Measurements from ENCODE around the gene FOXQ1. TPM values are rescaled to one million over a fixed set of nuclear protein-coding genes. Genes with fewer than 3 reads are reported as not detected.

Gene FOXQ1
- total and polyA plus RNA-seq, 10 of the 15 experiments (the other 5 are each of a cell fraction or from before 2014, with no cell fraction given): 0.08 TPM; not detected in 9

DNA sequence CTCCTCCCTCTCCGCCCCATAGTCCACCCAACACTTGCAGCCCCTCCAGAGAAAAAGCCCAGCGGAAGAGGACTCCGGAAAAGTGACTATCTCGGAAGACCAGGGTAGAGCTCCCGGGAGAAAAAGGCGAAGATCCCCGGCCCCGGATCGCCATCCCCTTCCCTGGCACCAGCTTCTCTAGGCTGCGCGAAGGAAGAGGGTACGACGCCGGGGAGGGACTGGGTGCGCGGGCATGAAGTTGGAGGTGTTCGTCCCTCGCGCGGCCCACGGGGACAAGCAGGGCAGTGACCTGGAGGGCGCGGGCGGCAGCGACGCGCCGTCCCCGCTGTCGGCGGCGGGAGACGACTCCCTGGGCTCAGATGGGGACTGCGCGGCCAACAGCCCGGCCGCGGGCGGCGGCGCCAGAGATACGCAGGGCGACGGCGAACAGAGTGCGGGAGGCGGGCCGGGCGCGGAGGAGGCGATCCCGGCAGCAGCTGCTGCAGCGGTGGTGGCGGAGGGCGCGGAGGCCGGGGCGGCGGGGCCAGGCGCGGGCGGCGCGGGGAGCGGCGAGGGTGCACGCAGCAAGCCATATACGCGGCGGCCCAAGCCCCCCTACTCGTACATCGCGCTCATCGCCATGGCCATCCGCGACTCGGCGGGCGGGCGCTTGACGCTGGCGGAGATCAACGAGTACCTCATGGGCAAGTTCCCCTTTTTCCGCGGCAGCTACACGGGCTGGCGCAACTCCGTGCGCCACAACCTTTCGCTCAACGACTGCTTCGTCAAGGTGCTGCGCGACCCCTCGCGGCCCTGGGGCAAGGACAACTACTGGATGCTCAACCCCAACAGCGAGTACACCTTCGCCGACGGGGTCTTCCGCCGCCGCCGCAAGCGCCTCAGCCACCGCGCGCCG, 822 bp downstream of the FOXQ1 start:
- BruUV-seq (replicated peaks): no TSS peak
- Histone ChIP-seq H2AFZ (ENCODE audit: control insufficient read depth, low read depth, low read length) (no peak overlapping the region), H4K20me1 (ENCODE audit: control insufficient read depth, insufficient read depth) (no peaks in the 10 kb centered on the region), H3K4me3 (no peak overlapping the region), H3K9me3 (replicated peaks; ENCODE audit: control insufficient read depth, insufficient read depth, low read length) (no peaks in the 10 kb centered on the region; the same call in 2 of the 3 replicates), H3K9ac (ENCODE audit: control insufficient read depth, insufficient read depth, low read length) (no peak overlapping the region), H3K36me3 (ENCODE audit: control insufficient read depth in 2 of 2, insufficient read depth in 2 of 2, low read length in 1 of 2) (no peaks in the 10 kb centered on the region), H3K79me2 (ENCODE audit: control insufficient read depth, insufficient read depth, low read length) (no peaks in the 10 kb centered on the region), H3K27ac (ENCODE audit: control insufficient read depth, insufficient read depth) (no peak overlapping the region), H3K4me2 (ENCODE audit: control insufficient read depth, insufficient read depth) (no peak overlapping the region), H3K4me1 (ENCODE audit: control insufficient read depth, insufficient read depth, low read length) (no peaks in the 10 kb centered on the region), H3K27me3 (replicated peaks in 1 of 2; ENCODE audit: control insufficient read depth in 2 of 2, insufficient read depth in 2 of 2, low read length in 1 of 2) (peaks cover 5 to 21% of the 10 kb centered on the region in 2 experiments)
- intact Hi-C loops (cut with micrococcal nuclease; ENCODE audit: unreplicated experiment): no loop called here
- RAD21 ChIA-PET (ENCODE audit: unreplicated experiment): no interaction called here
- FAIRE-seq: no peak
- CTCF ChIA-PET: no interaction called here
- ATAC-seq: no peak
- in situ Hi-C loops (cut with MboI): no loop called here
- SMC1A ChIA-PET (ENCODE audit: uncharacterized antibody, unreplicated experiment): no interaction called here
- POLR2A ChIA-PET: no interaction called here
- no peak for DNase-seq (ENCODE audit: low read depth, low spot score)
- 63% methylated on average over 30 of the region's 109 CpGs for WGBS (ENCODE audit: insufficient coverage, insufficient replicate concordance, low lambda C conversion rate, missing lambda C conversion rate)
- TF ChIP-seq, protein P1, sequence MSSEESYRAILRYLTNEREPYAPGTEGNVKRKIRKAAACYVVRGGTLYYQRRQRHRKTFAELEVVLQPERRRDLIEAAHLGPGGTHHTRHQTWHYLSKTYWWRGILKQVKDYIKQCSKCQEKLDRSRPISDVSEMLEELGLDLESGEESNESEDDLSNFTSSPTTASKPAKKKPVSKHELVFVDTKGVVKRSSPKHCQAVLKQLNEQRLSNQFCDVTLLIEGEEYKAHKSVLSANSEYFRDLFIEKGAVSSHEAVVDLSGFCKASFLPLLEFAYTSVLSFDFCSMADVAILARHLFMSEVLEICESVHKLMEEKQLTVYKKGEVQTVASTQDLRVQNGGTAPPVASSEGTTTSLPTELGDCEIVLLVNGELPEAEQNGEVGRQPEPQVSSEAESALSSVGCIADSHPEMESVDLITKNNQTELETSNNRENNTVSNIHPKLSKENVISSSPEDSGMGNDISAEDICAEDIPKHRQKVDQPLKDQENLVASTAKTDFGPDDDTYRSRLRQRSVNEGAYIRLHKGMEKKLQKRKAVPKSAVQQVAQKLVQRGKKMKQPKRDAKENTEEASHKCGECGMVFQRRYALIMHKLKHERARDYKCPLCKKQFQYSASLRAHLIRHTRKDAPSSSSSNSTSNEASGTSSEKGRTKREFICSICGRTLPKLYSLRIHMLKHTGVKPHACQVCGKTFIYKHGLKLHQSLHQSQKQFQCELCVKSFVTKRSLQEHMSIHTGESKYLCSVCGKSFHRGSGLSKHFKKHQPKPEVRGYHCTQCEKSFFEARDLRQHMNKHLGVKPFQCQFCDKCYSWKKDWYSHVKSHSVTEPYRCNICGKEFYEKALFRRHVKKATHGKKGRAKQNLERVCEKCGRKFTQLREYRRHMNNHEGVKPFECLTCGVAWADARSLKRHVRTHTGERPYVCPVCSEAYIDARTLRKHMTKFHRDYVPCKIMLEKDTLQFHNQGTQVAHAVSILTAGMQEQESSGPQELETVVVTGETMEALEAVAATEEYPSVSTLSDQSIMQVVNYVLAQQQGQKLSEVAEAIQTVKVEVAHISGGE (CRISPR knock-in tag; IDR thresholded peaks at IDR 0.05): no peak
- TF ChIP-seq SMARCA5 (IDR thresholded peaks at IDR 0.05) (no peak), SREBF1 (IDR thresholded peaks at IDR 0.05; ENCODE audit: low read length) (no peak), NFYA (IDR thresholded peaks at IDR 0.05; ENCODE audit: borderline replicate concordance, low read depth, low read length) (no peak), NBN (IDR thresholded peaks at IDR 0.05) (no peak), ZBED1 (IDR thresholded peaks at IDR 0.05; ENCODE audit: borderline replicate concordance) (no peak), FOXM1 (IDR thresholded peaks at IDR 0.05; ENCODE audit: low read depth, low read length) (no peak), HDGF (IDR thresholded peaks at IDR 0.05) (no peak), EED (IDR thresholded peaks at IDR 0.05; ENCODE audit: low read depth) (no peak), CHD4 (IDR thresholded peaks at IDR 0.05) (no peak), MYB (IDR thresholded peaks at IDR 0.05; ENCODE audit: borderline replicate concordance, low read depth, low read length) (no peak), SMAD5 (IDR thresholded peaks at IDR 0.05; ENCODE audit: low read depth) (no peak), MEF2B (IDR thresholded peaks at IDR 0.05; ENCODE audit: partially characterized antibody, poor library complexity, severe bottlenecking) (no peak), POLR2AphosphoS2 (IDR thresholded peaks at IDR 0.05; ENCODE audit: low read depth, low read length) (no peak), KLF5 (IDR thresholded peaks at IDR 0.05; ENCODE audit: partially characterized antibody) (no peak), EGR1 (IDR thresholded peaks at IDR 0.05; ENCODE audit: borderline replicate concordance in 1 of 2, low read depth in 2 of 2, low read length in 2 of 2) (no peak)
- TF ChIP-seq, protein P2, sequence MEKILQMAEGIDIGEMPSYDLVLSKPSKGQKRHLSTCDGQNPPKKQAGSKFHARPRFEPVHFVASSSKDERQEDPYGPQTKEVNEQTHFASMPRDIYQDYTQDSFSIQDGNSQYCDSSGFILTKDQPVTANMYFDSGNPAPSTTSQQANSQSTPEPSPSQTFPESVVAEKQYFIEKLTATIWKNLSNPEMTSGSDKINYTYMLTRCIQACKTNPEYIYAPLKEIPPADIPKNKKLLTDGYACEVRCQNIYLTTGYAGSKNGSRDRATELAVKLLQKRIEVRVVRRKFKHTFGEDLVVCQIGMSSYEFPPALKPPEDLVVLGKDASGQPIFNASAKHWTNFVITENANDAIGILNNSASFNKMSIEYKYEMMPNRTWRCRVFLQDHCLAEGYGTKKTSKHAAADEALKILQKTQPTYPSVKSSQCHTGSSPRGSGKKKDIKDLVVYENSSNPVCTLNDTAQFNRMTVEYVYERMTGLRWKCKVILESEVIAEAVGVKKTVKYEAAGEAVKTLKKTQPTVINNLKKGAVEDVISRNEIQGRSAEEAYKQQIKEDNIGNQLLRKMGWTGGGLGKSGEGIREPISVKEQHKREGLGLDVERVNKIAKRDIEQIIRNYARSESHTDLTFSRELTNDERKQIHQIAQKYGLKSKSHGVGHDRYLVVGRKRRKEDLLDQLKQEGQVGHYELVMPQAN (conservative IDR thresholded peaks at IDR 0.05): no peak
- TF ChIP-seq, protein P3, sequence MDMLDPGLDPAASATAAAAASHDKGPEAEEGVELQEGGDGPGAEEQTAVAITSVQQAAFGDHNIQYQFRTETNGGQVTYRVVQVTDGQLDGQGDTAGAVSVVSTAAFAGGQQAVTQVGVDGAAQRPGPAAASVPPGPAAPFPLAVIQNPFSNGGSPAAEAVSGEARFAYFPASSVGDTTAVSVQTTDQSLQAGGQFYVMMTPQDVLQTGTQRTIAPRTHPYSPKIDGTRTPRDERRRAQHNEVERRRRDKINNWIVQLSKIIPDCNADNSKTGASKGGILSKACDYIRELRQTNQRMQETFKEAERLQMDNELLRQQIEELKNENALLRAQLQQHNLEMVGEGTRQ (IDR thresholded peaks at IDR 0.05; ENCODE audit: borderline replicate concordance, low read depth, low read length): no peak
